GM12878 (cell line): ENCODE results near the gene RHPN2. TPM values are rescaled to one million over a fixed set of nuclear protein-coding genes. Genes with fewer than 3 reads are reported as not detected.

Experiments
- ATAC-seq: fragments of 200-7000 bp; cut with Tn5 transposase; 3 replicates; pipeline ENCODE4 v1.9.1; 2020; ENCODE audit warnings: mild to moderate bottlenecking, moderate library complexity
- BruUV-seq: library from RNA; stranded (reverse); fragments of 400-500 nt; replicated peaks from 2 replicates; lab custom pipeline; 2021; lab: Mats Ljungman, UMichigan
- CTCF ChIA-PET: fragments of 300-600 bp; sonication (Branson Sonifier 250); formaldehyde crosslinking; extraction: SDS; loops from one replicate; lab custom pipeline; 2021; ENCODE audit warnings: inconsistent platforms; lab: Yijun Ruan, JAX
- POLR2A ChIA-PET: fragments of 350-600 bp; formaldehyde crosslinking; extraction: SDS; loops from one replicate; lab custom pipeline; 2021; ENCODE audit warnings: inconsistent platforms; lab: Charles Lee
- RAD21 ChIA-PET: fragments of 300-600 bp; sonication (Branson Sonifier 250); formaldehyde crosslinking; loops from one replicate; lab custom pipeline; 2023; ENCODE audit warnings: antibody characterized with exemption; ENCODE audit not compliant: unreplicated experiment; lab: Charles Lee
- SMC1A ChIA-PET: fragments of 300-600 bp; sonication (Branson Sonifier 250); formaldehyde crosslinking; loops from one replicate; lab custom pipeline; 2023; ENCODE audit not compliant: unreplicated experiment, uncharacterized antibody; lab: Charles Lee
- DNase-seq: peaks from one replicate; pipeline ENCODE4 v3.0.0-alpha.2; 2011; ENCODE audit warnings: low read depth, low spot score
- FAIRE-seq: peaks from 3 replicates; lab custom pipeline; 2011; peaks lifted over from hg19 to GRCh38; lab: Jason Lieb, UNC
- H2AFZ ChIP-seq: 2 replicates; pipeline ENCODE4 v1.6.0; 2011; ENCODE audit warnings: low read depth, low read length, control low read depth; ENCODE audit not compliant: control insufficient read depth
- H3K27ac ChIP-seq: 2 replicates; pipeline ENCODE4 v1.5.1; 2011; ENCODE audit warnings: control low read depth; ENCODE audit not compliant: control insufficient read depth, insufficient read depth
- H3K27me3 ChIP-seq, 2 experiments: replicated peaks in 1 of 2; 2 replicates each; pipeline versions ENCODE4 v1.6.0 to v1.6.1; 2011; ENCODE audit warnings: low read length in 1 of 2; ENCODE audit not compliant: control insufficient read depth in 2 of 2, insufficient read depth in 2 of 2
- H3K36me3 ChIP-seq, 2 experiments: 2 replicates each; pipeline ENCODE4 v1.5.1; 2011; ENCODE audit warnings: low read length in 1 of 2; ENCODE audit not compliant: control insufficient read depth in 2 of 2, insufficient read depth in 2 of 2
- H3K4me1 ChIP-seq: 2 replicates; pipeline ENCODE4 v1.6.1; 2011; ENCODE audit warnings: mild to moderate bottlenecking, low read length, moderate library complexity, mixed read lengths; ENCODE audit not compliant: control insufficient read depth, insufficient read depth
- H3K4me2 ChIP-seq: 2 replicates; pipeline ENCODE4 v1.6.0; 2011; ENCODE audit warnings: control low read depth; ENCODE audit not compliant: control insufficient read depth, insufficient read depth
- H3K4me3 ChIP-seq: fragments of 200-600 bp; sonication (generic); 2 replicates; pipeline ENCODE4 v1.5.1; 2016
- H3K79me2 ChIP-seq: 2 replicates; pipeline ENCODE4 v1.6.0; 2011; ENCODE audit warnings: low read length; ENCODE audit not compliant: control insufficient read depth, insufficient read depth
- H3K9ac ChIP-seq: 2 replicates; pipeline ENCODE4 v1.8.0; 2011; ENCODE audit warnings: low read length, control low read depth, mixed read lengths; ENCODE audit not compliant: control insufficient read depth, insufficient read depth
- H3K9me3 ChIP-seq: replicated peaks from 3 replicates; pipeline ENCODE4 v1.5.1; 2011; ENCODE audit warnings: mild to moderate bottlenecking, low read length; ENCODE audit not compliant: control insufficient read depth, insufficient read depth
- H4K20me1 ChIP-seq: 2 replicates; pipeline ENCODE4 v1.6.0; 2011; ENCODE audit not compliant: control insufficient read depth, insufficient read depth
- BHLHE40 ChIP-seq, 2 experiments: fragments of 450-650 bp in 1 of 2; IDR thresholded peaks; 2 replicates each; pipeline ENCODE4 v1.6.1; 2011 to 2017; ENCODE audit warnings: low read depth in 2 of 2, borderline replicate concordance in 1 of 2, improper control_type of control experiment in 1 of 2, low read length in 1 of 2, mild to moderate bottlenecking in 1 of 2
- E4F1 ChIP-seq: fragments of 450-650 bp; IDR thresholded peaks from 2 replicates; pipeline ENCODE4 v1.6.1; 2018; ENCODE audit warnings: borderline replicate concordance, mild to moderate bottlenecking; ENCODE audit not compliant: partially characterized antibody
- ELK1 ChIP-seq: IDR thresholded peaks from 2 replicates; pipeline ENCODE4 v1.6.1; 2012; ENCODE audit warnings: low read depth, low read length, improper control_type of control experiment
- FOXK2 ChIP-seq: fragments of 450-650 bp; IDR thresholded peaks from 2 replicates; pipeline ENCODE4 v1.6.1; 2017; ENCODE audit warnings: mild to moderate bottlenecking, moderate library complexity
- RUNX3 ChIP-seq: IDR thresholded peaks from 2 replicates; pipeline ENCODE4 v1.6.1; 2012; ENCODE audit warnings: low read length, inconsistent platforms
- SRF ChIP-seq, 2 experiments: IDR thresholded peaks; 2 replicates each; pipeline ENCODE4 v1.6.1; 2011; ENCODE audit warnings: low read depth in 2 of 2, low read length in 2 of 2, mild to moderate bottlenecking in 1 of 2, moderate library complexity in 1 of 2
- ZNF687 ChIP-seq: fragments of 450-650 bp; IDR thresholded peaks from 2 replicates; pipeline ENCODE4 v1.6.1; 2017; ENCODE audit warnings: mild to moderate bottlenecking, moderate library complexity
- WGBS: methylation state at CpG from one replicate; pipeline ENCODE4 v1.1.6; 2016; ENCODE audit warnings: low lambda C conversion rate; ENCODE audit not compliant: insufficient replicate concordance, insufficient coverage; ENCODE audit errors: missing lambda C conversion rate; 5-methylcytosine and 5-hydroxymethylcytosine counted together
- in situ Hi-C: fragments of 300-500 bp; cut with MboI; formaldehyde crosslinking; loops from 9 replicates; pipeline ENCODE4 v1.14.3; 2018; ENCODE audit warnings: mixed read lengths
- intact Hi-C: fragments of 100-400 bp; cut with micrococcal nuclease; formaldehyde crosslinking; loops from one replicate; pipeline ENCODE4 v1.14.2; 2022; ENCODE audit not compliant: unreplicated experiment
- polyA plus RNA-seq, 11 experiments: library from polyadenylated mRNA; depleted of rRNA in 4 of 11; unstranded in 6 of 11; stranded (reverse) in 5 of 11; fragments of >200 nt; fragmentation: Nextera tagmentation in 4 of 11; fragmentation: Illumina TruSeq in 1 of 11; extraction: Ambion mirVana in 4 of 11; extraction: Trizol in 1 of 11; gene quantifications; 1 replicate in 1 of 11; 2 replicates in 10 of 11; pipeline versions ENCODE4 v1.2.1 to v1.2.3, GENCODE V29; 2011 to 2016; ENCODE audit warnings: inconsistent platforms in 2 of 11, missing spikeins in 2 of 11, low read depth in 1 of 11
- total RNA-seq, 4 experiments: library from RNA; depleted of rRNA in 3 of 4; stranded (reverse); fragments of >200 nt in 3 of 4; fragmentation: Illumina TruSeq in 1 of 4; extraction: Trizol in 1 of 4; gene quantifications; 2 replicates each; pipeline versions ENCODE4 v1.2.1 to v1.2.3, GENCODE V29; 2013 to 2021

Gene RHPN2
- total and polyA plus RNA-seq, 10 of the 15 experiments (the other 5 are each of a cell fraction or from before 2014, with no cell fraction given), result 0.71 to 7.4 (median 3.7) TPM

- BruUV-seq, result no TSS peak
- ChIA-PET SMC1A (no interaction called here), CTCF (no interaction called here), RAD21 (no interaction called here)
- Histone ChIP-seq H3K4me1 (no peaks in the 10 kb centered on the region), H3K9me3 (no peaks in the 10 kb centered on the region), H3K4me2 (no peak overlapping the region), H2AFZ (no peak overlapping the region), H3K27ac (no peak overlapping the region), H3K79me2 (no peaks in the 10 kb centered on the region), H3K9ac (no peak overlapping the region), H3K27me3 (no peaks in the 10 kb centered on the region), H3K36me3 (peaks cover 6 to 16% of the 10 kb centered on the region in 2 experiments), H4K20me1 (no peaks in the 10 kb centered on the region), H3K4me3 (no peak overlapping the region)
- intact Hi-C loops (no loop called here), in situ Hi-C loops (no loop called here)
- FAIRE-seq (no peak), DNase-seq (no peak)
- 93% methylated on average over 6 of the region's 11 CpGs for WGBS
- no peak for TF ChIP-seq E4F1
- TF ChIP-seq, all 136 proteins: peak for 0
- POLR2A ChIA-PET, result interaction anchor here (0.6 kb wide), 1 partner anchor 11 kb away, joined by 5 read pairs; no protein-coding TSS in a partner anchor
- no peak for ATAC-seq
Measured at GRCh38 chr19:33111587-33111986, 46.9 kb upstream of the RHPN2 start.

- ATAC-seq (no peak), FAIRE-seq (no peak), DNase-seq (no peak)
- Histone ChIP-seq H4K20me1 (no peaks in the 10 kb centered on the region), H3K27ac (no peak overlapping the region), H3K4me2 (no peak overlapping the region), H2AFZ (no peak overlapping the region), H3K9ac (no peak overlapping the region), H3K9me3 (no peaks in the 10 kb centered on the region), H3K27me3 (no peaks in the 10 kb centered on the region), H3K36me3 (peaks cover 6 to 16% of the 10 kb centered on the region in 2 experiments), H3K4me1 (no peaks in the 10 kb centered on the region), H3K4me3 (no peak overlapping the region), H3K79me2 (no peaks in the 10 kb centered on the region)
- BruUV-seq, result no TSS peak
- in situ Hi-C loops, result no loop called here
- ChIA-PET CTCF (interaction anchor here (0.7 to 1.4 kb wide), 2 partner anchors 12 to 14 kb away, joined by 3 read pairs; no protein-coding TSS in a partner anchor), POLR2A (no interaction called here), RAD21 (no interaction called here), SMC1A (no interaction called here)
- intact Hi-C loops, result no loop called here
- 65% methylated on average over 9 of the region's 9 CpGs for WGBS
- no peak for TF ChIP-seq ELK1
- no peak for TF ChIP-seq BHLHE40 (IDR thresholded peaks at IDR 0.05; ENCODE audit: borderline replicate concordance in 1 of 2, low read depth in 2 of 2, low read length in 1 of 2)
- TF ChIP-seq ZNF687, result no peak
- no peak for TF ChIP-seq FOXK2
- no peak for TF ChIP-seq SRF (IDR thresholded peaks at IDR 0.05; ENCODE audit: low read depth in 2 of 2, low read length in 2 of 2)
- no peak for TF ChIP-seq RUNX3
Measured at GRCh38 chr19:33110137-33110910, 45.6 kb upstream of the RHPN2 start.
